G401.6 (cell line): ENCODE results near the gene AMOTL2.

Experiments used
- FAIRE-seq: peaks from 2 replicates; lab custom pipeline; 2012; peaks lifted over from hg19 to GRCh38; lab: Jason Lieb, UNC

Gene AMOTL2

DNA sequence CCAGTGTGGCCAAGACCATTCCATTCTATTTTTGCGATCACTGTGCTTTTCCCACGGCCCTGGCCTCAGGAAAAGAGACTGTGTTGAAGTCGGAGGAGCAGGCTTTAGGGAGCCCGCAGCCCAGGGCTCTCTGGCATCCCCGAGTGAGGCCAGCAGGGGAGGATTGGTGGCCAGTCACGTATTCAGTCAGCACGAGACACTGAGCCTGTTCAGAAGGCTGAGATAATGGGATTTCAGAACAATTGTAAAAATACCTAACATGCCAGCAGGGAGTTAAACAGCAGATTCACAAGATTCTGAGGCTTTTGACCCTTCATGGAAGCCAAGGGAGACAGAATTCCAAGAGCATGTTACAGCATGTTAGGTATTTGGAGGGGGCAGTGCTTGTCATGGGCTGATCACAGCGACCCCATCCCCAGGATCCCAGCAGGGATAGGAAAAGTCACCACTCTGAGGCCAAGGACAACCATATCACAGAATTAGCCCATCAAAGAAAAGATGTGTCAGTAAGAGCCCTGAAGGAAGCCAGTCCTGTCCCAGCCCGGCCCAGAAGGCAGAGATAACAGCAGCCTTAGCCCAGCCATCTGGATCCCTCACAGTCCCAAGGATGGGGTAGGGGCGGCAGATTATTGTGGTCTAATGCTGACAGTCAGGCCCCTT is 40.6 kb downstream of the AMOTL2 start:
- FAIRE-seq, result peak; percentile 100

DNA sequence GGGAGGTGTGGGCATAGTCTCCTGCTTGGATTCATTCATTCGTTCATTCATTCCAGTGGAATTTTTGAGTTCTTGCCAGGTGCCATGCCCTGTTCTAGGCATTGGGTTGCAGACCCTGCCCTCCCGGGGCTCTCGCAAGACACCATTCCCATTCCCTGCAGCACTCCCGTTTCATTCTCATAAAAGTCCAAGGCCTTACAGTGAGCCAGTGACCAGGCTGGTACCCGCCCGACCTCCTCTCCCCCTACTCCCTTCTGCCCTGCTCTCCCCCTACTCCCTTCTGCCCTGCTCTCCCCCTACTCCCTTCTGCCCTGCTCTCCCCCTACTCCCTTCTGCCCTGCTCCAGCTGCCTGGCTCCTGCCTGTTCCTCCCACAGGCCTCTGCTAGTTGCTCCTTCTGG is 41.9 kb downstream of the AMOTL2 start:
- no peak for FAIRE-seq

DNA sequence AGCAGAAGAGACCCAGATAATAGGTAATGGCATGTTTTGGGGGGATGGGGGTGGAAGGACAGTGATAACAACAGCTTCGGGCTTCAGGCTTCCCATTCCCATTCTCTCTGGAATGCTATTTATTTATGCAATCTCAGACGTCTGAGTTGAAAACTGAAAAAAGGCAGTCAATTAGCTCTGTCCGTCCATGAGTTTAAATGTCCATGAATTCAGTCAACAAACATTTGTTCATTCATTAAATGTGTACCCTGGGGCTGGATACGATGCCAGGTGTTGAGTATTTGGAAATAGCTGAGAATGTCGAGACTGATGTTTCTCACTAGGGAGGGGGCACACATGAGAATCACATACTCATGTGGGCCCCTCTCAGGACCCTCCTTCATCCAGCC is 42.4 kb downstream of the AMOTL2 start:
- FAIRE-seq, result no peak

DNA sequence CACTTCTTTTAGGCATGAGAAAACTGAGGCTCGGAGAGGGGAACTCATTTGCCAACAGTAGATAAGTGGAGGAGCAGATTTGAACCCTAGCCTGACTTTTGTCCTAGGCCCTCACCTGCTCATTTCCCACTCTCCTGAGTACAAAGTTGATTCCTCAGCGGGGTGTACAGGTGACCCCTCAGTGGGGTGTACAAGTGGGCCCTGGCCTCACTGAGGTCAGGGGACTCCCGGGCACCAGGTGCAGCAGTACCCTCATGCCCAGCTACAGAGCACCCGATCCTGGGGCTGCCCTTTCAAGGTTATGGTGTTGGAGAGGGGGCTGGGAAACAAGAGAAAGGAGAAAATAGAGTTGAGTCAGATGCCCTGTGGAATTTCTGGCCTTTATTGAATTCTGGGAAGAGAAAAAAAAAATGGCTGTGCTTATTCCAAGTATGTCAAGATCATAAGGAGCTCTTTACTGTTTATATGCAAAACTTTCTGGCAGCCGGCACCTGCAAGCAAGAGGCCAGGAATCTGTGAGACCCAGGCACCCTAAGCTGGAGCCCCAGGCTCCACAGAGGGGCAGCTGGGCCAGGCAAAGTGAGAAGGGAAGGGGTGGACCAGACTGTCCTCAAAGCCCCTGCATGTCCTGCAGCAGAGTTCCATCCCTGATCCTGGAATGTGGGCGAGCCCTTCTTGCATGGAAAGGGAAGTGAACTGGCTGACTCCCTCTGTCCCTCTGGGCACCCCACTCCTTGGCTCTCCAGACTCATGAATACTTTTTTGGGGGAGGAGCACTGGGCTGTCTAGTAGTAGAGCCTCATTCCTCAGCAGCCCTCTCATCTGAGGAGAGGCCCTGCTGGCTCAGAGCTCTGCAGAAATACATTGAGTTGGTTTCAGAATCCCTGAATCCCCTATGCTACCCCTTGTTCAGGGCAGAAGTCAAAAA is 43.1 kb downstream of the AMOTL2 start:
- peak; percentile 95 for FAIRE-seq

DNA sequence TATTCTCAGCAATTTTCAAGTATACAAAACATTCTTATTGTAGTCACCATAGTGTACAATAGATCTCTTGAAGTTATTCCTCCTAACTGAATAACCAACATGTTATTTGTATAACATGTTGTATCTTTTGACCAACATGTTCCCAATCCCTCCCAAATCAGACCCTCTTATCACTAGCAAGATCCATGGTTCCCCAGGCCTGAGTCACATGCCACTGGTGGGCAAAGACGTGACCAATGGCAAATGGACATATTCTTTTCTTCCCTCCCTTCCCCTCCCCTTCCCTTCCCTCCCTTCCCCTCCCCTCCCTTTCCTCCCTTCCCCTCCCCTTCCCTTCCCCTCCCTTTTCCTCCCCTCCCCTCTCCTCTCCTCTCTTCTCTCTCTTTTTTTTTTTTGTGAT is 45.4 kb downstream of the AMOTL2 start:
- FAIRE-seq, result peak; percentile 67

DNA sequence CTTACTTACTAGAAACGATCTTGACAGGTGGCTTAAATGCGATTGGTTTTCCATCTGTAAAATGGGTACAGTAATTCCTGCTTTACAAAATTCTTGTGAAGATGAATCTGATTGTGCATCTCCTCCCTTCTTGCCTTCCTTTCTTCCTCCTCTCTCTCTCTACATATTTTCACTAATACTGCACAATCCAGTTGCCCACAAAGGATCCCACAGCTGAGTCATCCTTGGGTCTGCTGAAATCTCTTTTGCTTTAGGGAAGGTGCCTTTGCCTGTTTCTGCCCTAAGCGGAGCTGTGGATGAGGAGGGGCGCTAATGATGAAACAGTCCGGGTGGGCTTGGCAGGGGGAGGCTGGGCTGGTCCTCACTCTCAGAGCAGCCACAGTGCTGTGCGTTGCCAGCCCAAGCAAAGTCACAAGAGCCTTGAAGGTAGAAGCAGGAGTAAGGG is 46.1 kb downstream of the AMOTL2 start:
- FAIRE-seq, result no peak

DNA sequence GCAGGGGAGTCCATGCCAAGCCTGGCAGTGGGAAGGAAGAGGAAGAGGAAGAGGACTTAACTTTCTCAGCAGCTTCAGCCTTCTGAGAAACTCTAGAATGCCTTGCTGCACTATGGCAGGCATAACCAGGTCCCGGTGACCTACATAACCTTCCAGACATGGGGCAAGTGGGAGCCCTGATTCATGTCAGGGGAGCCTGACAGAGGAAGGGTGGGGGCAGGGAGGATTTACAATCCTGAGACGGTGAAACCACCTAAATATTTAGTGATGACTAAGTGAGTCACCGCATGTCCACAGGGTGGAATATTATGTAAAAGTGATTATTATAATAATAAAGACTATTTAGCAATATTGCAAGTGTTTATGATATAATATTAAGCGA is 46.7 kb downstream of the AMOTL2 start:
- peak; percentile 92 for FAIRE-seq

DNA sequence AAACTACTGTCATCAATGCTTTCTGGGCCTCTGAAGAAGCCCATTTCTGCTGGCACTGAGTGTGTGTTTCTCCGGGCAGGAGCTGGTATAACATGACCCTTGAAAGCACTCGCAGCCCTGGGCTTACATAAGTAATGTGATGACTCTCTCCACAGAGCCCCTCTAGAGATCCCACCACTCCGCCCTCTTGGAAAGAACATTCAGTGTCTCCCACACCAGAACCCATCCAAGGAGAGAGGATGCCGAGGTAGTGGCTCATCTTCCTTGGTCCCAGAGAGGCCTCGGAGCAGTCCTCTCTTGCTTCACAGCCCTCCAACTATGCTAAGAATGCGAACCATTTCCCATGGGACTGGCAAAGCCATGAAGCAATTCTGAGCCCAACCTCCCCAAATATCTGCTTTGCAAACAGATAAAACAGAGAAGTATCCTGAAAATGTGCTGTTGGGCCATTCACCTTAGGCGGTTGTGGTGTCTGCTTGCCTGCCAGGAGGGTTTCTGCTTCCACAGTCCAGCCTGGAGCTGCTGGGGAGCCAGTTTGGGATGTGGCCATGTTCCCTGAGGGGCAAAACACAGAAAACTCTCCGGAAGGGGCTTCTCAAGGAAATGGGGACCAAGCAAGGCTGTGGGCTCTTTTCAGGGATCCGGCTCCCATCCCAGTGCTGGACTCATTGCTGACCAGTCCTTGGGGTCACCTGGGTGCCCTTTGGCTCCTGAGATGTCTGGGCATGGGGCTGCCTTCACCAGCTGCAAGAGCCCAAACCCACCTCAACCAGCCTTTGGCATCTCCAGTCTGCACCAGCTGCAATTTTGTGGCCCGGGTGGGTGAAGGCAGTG is 47.3 kb downstream of the AMOTL2 start:
- peak; percentile 98 for FAIRE-seq

DNA sequence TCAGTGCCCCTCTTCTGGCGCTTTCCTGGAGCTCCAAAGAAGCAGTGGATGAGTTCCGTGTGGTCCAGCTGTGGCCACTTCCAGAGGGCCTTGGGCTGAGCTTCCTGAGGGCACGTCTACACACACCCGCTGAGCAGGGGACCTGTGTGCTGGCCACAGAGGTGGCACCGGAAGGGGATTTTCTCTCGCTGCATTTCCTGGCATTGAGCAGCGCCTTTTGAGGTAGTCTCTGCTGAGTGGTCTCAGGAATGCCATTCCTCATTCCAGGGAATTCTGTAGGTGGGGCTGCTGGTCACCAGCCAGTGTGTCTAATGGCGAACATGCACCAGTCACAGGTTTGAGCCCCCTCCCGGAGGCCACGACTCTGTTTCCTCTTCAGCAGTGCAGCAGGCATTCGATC is 48.1 kb downstream of the AMOTL2 start:
- no peak for FAIRE-seq

DNA sequence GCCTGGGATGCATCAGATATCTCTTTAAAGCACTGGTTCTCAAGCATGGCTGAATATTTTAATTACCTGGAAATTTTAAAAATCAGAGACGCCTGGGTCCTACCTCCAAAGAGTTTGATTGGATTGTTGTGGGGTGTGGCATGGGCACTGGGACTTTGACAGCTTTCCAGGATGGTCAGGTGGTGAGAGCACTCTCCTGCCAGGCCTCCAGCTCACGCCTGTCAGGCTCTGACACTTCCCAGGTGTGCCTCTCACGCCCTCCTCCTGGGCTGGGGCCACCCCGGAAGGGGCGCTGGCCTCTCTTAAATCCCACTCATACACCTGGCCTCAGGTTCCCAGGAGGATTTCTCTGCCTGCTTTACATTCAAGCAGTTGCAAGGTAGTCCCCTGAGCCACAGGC is 48.5 kb downstream of the AMOTL2 start:
- FAIRE-seq, result no peak

DNA sequence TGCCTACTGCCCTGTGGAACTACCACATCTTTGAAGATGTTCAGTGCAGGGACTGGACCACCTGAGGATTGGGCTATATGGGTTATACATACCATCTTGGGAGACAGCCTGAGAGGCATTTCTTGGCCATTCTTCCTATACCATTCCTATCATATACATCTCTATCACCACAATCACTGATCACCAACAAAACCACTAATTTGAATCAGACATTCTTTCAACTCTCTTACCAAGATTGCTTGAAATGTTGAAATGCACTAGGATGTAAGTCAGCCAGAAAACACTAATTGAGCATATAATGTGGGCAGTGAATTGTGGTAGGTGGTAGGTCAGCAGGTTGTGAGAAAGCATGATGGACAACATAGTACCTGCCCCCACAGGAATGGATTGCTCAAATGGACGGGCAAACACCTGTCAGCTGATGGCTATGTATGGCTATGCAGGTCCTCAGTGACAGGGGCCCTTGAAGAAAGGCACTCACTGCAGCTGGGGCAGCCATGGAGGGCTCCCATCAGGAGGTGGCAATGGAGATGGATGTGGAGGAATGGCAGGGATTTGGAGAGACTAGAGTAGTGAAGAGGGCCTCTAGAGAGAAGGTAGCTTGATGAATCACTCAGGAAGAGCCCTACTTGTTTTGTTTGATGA is 49.1 kb downstream of the AMOTL2 start:
- FAIRE-seq, result no peak

DNA sequence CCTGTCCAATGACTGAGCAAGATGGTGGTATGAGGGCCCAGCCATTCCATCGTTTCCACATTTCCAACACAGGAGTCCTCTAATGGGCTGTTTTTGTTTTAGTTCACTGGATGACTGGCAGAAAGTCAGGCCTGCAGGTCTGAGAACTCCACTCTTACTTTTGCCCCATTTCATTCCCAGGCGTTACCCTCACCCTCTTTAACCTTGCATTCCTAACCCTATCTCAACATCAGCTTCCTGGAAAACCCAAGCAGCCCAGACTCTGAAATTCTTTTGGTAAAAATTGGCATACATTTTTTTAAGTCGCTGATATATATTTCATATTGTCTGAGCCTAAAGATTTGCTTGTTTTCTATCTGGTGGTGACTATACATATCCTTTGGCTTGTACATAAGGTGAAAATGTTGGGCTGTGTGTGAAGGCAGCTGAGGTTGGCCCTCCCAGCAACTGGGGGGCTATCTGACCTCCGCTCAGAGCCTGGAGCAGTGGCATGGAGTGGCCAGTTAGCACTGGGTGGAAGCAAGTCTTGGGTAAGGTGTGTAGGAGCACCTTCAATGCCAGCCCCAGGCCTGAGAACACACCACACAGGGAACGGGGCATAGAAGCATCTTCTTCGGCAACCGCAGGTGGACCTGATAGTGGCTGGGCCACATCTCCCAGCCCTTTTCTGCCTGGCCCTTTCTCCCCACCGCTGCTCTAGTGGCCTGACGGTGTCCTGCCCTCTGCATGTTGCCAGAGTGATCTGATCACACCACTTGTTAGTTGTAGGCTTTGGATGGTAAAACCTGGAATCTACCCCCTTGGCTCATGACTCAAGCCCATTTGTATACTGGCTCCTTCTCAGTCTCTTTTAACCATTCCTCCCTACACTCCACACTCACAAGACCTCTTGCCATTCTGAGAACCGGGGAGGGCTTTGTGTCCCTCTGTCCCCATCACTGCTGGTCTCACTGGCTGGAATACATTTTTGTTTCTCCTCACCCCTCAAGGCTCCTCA is 50.0 kb downstream of the AMOTL2 start:
- peak; percentile 91 for FAIRE-seq

DNA sequence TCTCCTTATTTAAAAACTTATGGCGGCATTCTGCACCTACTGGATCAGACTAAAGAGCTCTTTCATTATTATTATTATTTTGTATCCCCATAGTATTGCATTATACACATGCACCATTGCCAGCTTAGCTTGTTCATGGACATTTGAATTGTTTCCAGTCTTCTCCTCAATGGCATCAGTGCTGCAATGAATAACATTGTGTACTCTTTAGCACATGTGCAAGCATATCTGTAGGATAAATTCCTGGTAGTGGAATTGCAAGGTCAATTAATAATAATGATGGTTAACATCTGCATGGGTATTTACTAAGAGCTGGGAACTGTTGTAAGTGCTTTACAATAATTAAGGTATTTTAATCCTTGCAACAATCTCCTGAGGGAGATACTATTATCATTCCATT is 52.0 kb downstream of the AMOTL2 start:
- no peak for FAIRE-seq

DNA sequence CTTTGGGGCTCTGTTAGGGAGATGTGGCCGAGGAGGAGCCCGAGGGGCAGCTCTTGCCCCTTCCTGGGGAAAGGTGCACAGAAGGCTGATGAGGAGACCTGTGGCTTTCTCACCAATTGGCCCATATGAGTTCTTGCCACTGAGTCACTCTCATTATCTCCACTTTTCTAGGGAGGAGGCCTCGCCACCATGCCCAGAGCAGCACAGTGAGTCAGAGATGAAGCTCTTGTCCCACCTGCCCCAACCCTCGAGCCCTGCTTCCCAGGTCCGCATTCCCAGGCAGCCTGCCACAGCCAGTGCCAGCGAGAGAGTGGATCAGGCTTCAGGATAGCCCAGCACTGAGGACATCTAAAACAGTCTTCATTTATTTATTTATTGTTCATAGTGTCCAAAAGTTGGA is 53.5 kb downstream of the AMOTL2 start:
- no peak for FAIRE-seq

DNA sequence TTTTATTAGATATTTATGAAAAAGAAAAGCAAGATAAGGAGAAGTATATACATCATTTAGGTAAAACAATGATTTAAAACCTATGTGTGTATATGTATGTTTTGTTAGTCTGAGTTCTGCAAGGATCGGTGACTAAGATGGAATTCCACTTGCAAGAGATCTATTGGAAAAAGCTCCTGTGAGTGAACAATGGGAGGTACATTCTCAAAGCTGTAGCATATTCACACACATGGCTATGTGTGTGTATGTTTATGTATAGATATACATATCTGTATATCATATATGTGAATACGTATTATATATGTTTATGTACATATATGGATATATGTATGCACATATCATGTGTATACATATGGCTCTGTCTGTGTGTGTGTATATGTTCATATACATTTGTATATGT is 54.3 kb downstream of the AMOTL2 start:
- FAIRE-seq, result peak; percentile 95

DNA sequence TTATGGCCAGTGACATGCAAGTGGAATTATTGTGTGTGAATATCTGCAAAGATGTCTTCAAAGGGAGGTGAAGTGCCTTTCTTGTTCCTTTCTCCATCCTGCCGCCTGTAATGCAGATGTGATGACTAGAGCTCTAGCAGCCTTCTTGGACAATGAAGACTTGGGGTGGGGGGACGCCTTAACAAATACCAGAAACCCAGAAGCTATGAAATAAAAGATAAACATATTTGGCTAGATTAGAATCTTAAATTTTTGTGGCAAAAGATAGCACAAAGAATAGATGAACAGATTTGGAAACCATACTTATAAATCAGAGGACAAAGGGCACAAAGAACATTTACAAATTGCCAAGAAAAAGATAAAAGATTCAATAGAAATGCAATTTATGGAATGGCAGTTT is 56.1 kb downstream of the AMOTL2 start:
- FAIRE-seq, result peak; percentile 39

DNA sequence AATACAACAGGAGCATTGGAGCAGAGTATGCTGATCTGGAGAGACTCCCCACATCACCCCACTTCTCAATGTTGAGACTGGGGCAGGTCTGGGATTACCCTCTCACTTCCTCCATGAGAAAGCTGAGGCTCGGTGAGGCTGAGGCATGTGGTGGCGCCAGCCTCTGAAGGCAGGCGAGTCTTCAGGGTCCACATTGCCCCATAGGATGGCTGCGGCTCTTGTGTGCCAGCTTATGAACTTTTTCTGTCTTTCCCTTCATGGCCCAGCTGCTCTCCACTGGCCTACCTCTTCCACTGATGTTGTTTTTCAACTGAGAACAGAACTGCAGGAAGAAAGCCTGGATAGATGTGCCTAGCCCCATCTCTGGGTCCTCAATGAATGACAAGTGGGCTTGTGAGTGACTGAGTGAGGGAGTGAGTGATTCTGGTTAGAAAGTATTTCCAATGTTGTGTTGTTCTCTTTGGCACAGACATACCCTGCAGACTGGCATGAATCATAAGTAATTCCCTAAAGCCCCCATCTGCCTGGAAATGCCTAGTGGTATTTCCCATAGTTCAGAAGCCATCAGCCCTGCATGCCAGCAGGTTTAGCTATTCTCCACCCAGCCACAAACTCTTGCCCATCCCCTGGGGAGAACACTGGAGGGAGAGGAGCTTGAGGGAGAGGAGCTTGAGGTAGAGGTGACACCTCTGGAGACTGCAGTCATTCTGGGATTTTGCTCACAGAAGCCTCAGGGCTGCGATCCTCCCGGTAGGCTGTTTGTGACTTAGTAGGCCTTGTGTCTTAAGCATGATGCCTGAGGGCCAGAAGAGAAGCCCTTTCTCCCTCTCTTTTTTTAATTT is 56.9 kb downstream of the AMOTL2 start:
- no peak for FAIRE-seq

DNA sequence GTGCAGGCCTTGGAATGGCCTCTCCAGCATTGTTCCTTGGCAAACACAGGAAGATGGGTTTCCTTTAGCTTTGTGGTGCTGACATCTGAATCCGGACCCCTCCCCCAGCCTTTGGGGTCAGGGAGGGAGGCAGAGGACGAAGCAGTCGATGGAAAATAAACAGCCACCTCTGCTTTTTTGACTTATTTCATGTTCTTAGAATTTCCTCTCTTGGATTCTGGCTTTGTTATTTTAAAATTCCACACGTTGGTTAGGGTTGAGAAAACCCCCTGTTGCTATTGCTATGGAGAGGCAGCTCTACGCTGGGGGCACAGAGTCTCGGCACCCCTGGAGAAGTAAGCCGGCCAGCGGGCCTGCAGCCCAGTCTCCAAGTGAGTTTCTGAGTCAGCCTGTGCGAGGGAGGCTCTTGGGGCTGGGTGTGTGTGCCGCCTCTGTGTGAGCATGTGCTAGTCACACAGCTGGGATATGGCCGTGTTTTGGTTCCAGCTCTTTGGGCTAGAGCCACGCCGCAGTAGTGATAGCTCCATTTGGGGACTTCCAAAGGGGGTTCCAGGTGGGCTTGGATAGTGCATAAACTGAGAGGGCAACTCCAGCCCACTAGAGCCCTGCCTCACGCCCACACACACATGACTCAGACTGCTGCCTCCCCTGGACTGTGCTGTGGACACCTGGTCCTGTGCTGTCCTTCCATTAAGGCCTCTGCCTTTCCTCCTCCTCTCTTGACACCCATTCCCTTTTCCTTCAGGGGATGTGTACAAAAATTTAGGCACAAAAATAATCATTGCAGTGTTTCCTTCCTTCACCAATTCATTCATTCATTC is 58.8 kb downstream of the AMOTL2 start:
- peak; percentile 98 for FAIRE-seq

DNA sequence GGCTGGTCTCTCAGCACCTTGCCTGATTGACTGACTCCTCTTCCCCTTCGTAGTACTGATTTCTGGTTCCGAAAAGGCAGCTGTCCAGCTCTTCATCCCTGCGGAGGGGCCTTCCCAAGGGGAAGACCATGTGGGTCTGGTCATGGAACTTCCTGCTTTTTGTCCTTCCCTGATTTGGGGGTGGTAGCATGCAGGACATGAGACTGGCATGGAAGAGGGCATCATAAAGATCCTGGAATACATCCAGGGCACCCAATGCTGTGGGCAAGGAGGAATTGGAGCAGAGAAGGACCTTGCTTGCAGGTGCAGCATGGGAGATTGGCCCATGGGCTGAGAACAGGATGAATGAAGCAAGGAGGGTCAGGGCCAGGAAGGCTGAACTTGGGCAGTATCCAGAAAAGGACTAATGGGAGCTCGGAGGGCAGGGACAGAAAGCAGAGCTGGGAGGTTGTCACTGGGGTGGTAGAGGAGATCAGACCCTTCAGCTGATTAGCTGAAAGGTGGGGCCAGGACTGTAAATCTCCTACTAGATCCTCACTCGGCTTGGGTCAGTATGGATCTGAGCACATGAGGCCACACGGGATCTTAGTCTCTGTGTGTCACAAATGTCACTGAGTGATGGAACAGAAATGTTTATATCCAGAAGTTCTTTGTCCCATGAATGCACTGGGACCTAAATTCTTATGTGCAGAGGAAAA is 59.5 kb downstream of the AMOTL2 start:
- FAIRE-seq, result no peak
